HepG2 (cell line): ENCODE data around the gene ATG4B. TPM values are rescaled to one million over a fixed set of nuclear protein-coding genes. Genes with fewer than 3 reads are reported as not detected.

Experiments
- AGO1 ChIP-seq: fragments of 200-400 bp; formaldehyde crosslinking; IDR thresholded peaks from 2 replicates; pipeline ENCODE4 v1.6.1; 2017; ENCODE audit warnings: mild to moderate bottlenecking, low read depth, low read length, moderate library complexity; ENCODE audit not compliant: poor library complexity, severe bottlenecking
- ATAD3A ChIP-seq: sonication (generic); formaldehyde crosslinking; IDR thresholded peaks from 2 replicates; pipeline ENCODE4 v1.4.0; 2020; ENCODE audit warnings: missing genetic modification reagents
- ATF7 ChIP-seq, 2 experiments: fragments of 450-650 bp in 1 of 2; sonication (generic) in 1 of 2; formaldehyde crosslinking in 1 of 2; IDR thresholded peaks; 2 replicates each; pipeline versions ENCODE4 v1.4.0 to v1.6.1; 2016 to 2020; ENCODE audit warnings: antibody characterized with exemption in 1 of 2, mild to moderate bottlenecking in 1 of 2, missing genetic modification reagents in 1 of 2
- FOXA1 ChIP-seq, 2 experiments: fragments of 450-650 bp in 1 of 2; sonication (generic) in 1 of 2; formaldehyde crosslinking in 1 of 2; IDR thresholded peaks; 2 replicates each; pipeline versions ENCODE4 v1.4.0 to v1.6.1; 2016 to 2020; ENCODE audit warnings: missing genetic modification reagents in 1 of 2
- FOXK1 ChIP-seq: sonication (generic); formaldehyde crosslinking; IDR thresholded peaks from 2 replicates; pipeline ENCODE4 v1.4.0; 2020; ENCODE audit warnings: low read depth, missing genetic modification reagents, borderline replicate concordance
- HNF4G ChIP-seq, 2 experiments: sonication (generic) in 1 of 2; formaldehyde crosslinking in 1 of 2; IDR thresholded peaks; 2 replicates each; pipeline versions ENCODE4 v1.4.0 to v1.6.1; 2011 to 2020; ENCODE audit warnings: borderline replicate concordance in 2 of 2, low read depth in 2 of 2, mild to moderate bottlenecking in 2 of 2, low read length in 1 of 2, missing genetic modification reagents in 1 of 2, moderate library complexity in 1 of 2
- KLF16 ChIP-seq, 2 experiments: sonication (generic) in 1 of 2; formaldehyde crosslinking in 1 of 2; IDR thresholded peaks; 2 replicates each; pipeline versions ENCODE4 v1.6.1 to v1.8.0; 2016 to 2023; ENCODE audit warnings: missing genetic modification reagents in 2 of 2, missing compliant biosample characterization in 1 of 2
- MYC ChIP-seq: sonication (generic); formaldehyde crosslinking; IDR thresholded peaks from 2 replicates; pipeline ENCODE4 v1.9.0; 2021; ENCODE audit warnings: missing genetic modification reagents, borderline replicate concordance
- NCOR1 ChIP-seq: fragments of 200-600 bp; sonication (generic); IDR thresholded peaks from 2 replicates; pipeline ENCODE4 v1.7.0; 2017; ENCODE audit warnings: antibody characterized with exemption, low read length, borderline replicate concordance
- NPAS2 ChIP-seq: sonication (generic); formaldehyde crosslinking; IDR thresholded peaks from 2 replicates; pipeline ENCODE4 v1.8.0; 2022; ENCODE audit warnings: mild to moderate bottlenecking, missing genetic modification reagents, borderline replicate concordance
- RARA ChIP-seq: IDR thresholded peaks from 2 replicates; pipeline ENCODE4 v1.6.1; 2016; ENCODE audit warnings: missing genetic modification reagents, missing compliant biosample characterization
- RFX5 ChIP-seq: IDR thresholded peaks from 2 replicates; pipeline ENCODE4 v1.6.1; 2011; ENCODE audit warnings: low read depth, low read length, improper control_type of control experiment
- YEATS2 ChIP-seq: sonication (generic); formaldehyde crosslinking; IDR thresholded peaks from 2 replicates; pipeline ENCODE4 v1.4.0; 2020; ENCODE audit warnings: missing genetic modification reagents, borderline replicate concordance
- ZBTB21 ChIP-seq: sonication (generic); formaldehyde crosslinking; IDR thresholded peaks from 2 replicates; pipeline ENCODE4 v1.4.0; 2020; ENCODE audit warnings: missing genetic modification reagents
- ZNF720 ChIP-seq: sonication (generic); formaldehyde crosslinking; IDR thresholded peaks from 2 replicates; pipeline ENCODE4 v1.4.0; 2020; ENCODE audit warnings: missing genetic modification reagents
- ZNF75D ChIP-seq: sonication (generic); formaldehyde crosslinking; IDR thresholded peaks from 2 replicates; pipeline ENCODE4 v1.8.1; 2023; ENCODE audit warnings: missing genetic modification reagents, mild to moderate bottlenecking, borderline replicate concordance
- polyA plus RNA-seq, 8 experiments: library from polyadenylated mRNA; depleted of rRNA in 3 of 8; stranded (reverse) in 7 of 8; unstranded in 1 of 8; fragments of >200 nt; fragmentation: Illumina TruSeq in 4 of 8; extraction: Trizol in 4 of 8; gene quantifications; 2 replicates each; pipeline versions ENCODE4 v1.2.1 to v1.2.3, GENCODE V29; 2011 to 2016; ENCODE audit warnings: low read depth in 4 of 8, missing spikeins in 1 of 8, mixed read lengths in 1 of 8; ENCODE audit not compliant: insufficient read depth in 1 of 8
- total RNA-seq, 5 experiments: library from RNA; depleted of rRNA; stranded (reverse); fragments of >200 nt; fragmentation: Illumina TruSeq; extraction: Trizol; gene quantifications; 2 replicates each; pipeline ENCODE4 v1.2.3, GENCODE V29; 2016; ENCODE audit warnings: low read depth in 1 of 5
- TF ChIP-seq, protein P1 (sequence below): IDR thresholded peaks from 2 replicates; pipeline ENCODE4 v1.6.1; 2016; ENCODE audit warnings: low read depth, missing genetic modification reagents, missing compliant biosample characterization
- TF ChIP-seq, protein P2 (sequence below): sonication (generic); formaldehyde crosslinking; IDR thresholded peaks from 2 replicates; pipeline ENCODE4 v1.4.0; 2020; ENCODE audit warnings: missing genetic modification reagents
- TF ChIP-seq, protein P3 (sequence below): sonication (generic); formaldehyde crosslinking; IDR thresholded peaks from 2 replicates; pipeline ENCODE4 v1.4.0; 2020; ENCODE audit warnings: missing genetic modification reagents
- TF ChIP-seq, protein P4 (sequence below): sonication (generic); formaldehyde crosslinking; IDR thresholded peaks from 2 replicates; pipeline ENCODE4 v1.4.0; 2020; ENCODE audit warnings: mild to moderate bottlenecking, low read depth, missing genetic modification reagents

Gene ATG4B
- total and polyA plus RNA-seq, 2 of the 13 experiments (the other 11 are each of a cell fraction or from before 2014, with no cell fraction given): 95.5 to 239 TPM

DNA sequence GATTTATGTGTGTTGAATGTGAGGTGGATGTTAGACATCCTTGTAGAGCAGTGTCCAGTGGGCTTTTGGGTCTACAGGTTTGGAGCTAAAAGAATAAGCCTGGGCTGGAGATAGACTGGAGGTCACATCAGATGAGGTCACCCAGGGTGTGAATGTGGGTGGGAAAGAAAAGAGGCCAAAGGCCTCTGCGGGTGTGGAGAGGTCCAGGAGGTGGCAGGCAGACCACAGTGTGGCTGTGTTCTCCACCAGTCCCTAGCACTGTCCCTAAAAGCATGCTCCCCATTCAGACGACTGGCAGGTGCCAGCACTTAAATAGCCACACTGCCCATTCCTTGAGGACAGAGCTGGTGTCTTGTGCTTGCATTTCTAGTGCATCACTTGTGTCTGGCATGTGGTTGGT is 4.1 kb downstream of the ATG4B start (continued):
- TF ChIP-seq, protein P1, sequence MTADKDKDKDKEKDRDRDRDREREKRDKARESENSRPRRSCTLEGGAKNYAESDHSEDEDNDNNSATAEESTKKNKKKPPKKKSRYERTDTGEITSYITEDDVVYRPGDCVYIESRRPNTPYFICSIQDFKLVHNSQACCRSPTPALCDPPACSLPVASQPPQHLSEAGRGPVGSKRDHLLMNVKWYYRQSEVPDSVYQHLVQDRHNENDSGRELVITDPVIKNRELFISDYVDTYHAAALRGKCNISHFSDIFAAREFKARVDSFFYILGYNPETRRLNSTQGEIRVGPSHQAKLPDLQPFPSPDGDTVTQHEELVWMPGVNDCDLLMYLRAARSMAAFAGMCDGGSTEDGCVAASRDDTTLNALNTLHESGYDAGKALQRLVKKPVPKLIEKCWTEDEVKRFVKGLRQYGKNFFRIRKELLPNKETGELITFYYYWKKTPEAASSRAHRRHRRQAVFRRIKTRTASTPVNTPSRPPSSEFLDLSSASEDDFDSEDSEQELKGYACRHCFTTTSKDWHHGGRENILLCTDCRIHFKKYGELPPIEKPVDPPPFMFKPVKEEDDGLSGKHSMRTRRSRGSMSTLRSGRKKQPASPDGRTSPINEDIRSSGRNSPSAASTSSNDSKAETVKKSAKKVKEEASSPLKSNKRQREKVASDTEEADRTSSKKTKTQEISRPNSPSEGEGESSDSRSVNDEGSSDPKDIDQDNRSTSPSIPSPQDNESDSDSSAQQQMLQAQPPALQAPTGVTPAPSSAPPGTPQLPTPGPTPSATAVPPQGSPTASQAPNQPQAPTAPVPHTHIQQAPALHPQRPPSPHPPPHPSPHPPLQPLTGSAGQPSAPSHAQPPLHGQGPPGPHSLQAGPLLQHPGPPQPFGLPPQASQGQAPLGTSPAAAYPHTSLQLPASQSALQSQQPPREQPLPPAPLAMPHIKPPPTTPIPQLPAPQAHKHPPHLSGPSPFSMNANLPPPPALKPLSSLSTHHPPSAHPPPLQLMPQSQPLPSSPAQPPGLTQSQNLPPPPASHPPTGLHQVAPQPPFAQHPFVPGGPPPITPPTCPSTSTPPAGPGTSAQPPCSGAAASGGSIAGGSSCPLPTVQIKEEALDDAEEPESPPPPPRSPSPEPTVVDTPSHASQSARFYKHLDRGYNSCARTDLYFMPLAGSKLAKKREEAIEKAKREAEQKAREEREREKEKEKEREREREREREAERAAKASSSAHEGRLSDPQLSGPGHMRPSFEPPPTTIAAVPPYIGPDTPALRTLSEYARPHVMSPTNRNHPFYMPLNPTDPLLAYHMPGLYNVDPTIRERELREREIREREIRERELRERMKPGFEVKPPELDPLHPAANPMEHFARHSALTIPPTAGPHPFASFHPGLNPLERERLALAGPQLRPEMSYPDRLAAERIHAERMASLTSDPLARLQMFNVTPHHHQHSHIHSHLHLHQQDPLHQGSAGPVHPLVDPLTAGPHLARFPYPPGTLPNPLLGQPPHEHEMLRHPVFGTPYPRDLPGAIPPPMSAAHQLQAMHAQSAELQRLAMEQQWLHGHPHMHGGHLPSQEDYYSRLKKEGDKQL (CRISPR knock-in tag): no peak
- TF ChIP-seq HNF4G (IDR thresholded peaks at IDR 0.05; ENCODE audit: borderline replicate concordance, low read depth, low read length) (peak; percentile 32; the same call in 1 of the 2 replicates), HNF4G (CRISPR knock-in tag; IDR thresholded peaks at IDR 0.05; ENCODE audit: borderline replicate concordance, low read depth) (no peak; the same call in 1 of the 2 replicates), ZBTB21 (no peak), NPAS2 (CRISPR knock-in tag) (no peak), FOXA1 (IDR thresholded peaks at IDR 0.05) (no peak), FOXA1 (CRISPR knock-in tag; IDR thresholded peaks at IDR 0.05) (no peak), ZNF720 (no peak), YEATS2 (CRISPR knock-in tag) (no peak), FOXK1 (CRISPR knock-in tag) (no peak), ATAD3A (CRISPR knock-in tag) (no peak), KLF16 (CRISPR knock-in tag; IDR thresholded peaks at IDR 0.05) (no peak), NCOR1 (no peak), AGO1 (no peak), RARA (peak; percentile 73), RFX5 (no peak), ZNF75D (CRISPR knock-in tag) (no peak), MYC (CRISPR knock-in tag) (no peak), ATF7 (IDR thresholded peaks at IDR 0.05) (0 out of 2 replicates have a peak, but pooled peaks have one; percentile 11), ATF7 (CRISPR knock-in tag; IDR thresholded peaks at IDR 0.05) (0 out of 2 replicates have a peak, but pooled peaks have one; percentile 59)
- TF ChIP-seq, protein P2, sequence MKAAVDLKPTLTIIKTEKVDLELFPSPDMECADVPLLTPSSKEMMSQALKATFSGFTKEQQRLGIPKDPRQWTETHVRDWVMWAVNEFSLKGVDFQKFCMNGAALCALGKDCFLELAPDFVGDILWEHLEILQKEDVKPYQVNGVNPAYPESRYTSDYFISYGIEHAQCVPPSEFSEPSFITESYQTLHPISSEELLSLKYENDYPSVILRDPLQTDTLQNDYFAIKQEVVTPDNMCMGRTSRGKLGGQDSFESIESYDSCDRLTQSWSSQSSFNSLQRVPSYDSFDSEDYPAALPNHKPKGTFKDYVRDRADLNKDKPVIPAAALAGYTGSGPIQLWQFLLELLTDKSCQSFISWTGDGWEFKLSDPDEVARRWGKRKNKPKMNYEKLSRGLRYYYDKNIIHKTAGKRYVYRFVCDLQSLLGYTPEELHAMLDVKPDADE: no peak
- TF ChIP-seq, protein P3, sequence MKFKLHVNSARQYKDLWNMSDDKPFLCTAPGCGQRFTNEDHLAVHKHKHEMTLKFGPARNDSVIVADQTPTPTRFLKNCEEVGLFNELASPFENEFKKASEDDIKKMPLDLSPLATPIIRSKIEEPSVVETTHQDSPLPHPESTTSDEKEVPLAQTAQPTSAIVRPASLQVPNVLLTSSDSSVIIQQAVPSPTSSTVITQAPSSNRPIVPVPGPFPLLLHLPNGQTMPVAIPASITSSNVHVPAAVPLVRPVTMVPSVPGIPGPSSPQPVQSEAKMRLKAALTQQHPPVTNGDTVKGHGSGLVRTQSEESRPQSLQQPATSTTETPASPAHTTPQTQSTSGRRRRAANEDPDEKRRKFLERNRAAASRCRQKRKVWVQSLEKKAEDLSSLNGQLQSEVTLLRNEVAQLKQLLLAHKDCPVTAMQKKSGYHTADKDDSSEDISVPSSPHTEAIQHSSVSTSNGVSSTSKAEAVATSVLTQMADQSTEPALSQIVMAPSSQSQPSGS (CRISPR knock-in tag): peak; percentile 42; the same call in 1 of the 2 replicates
- TF ChIP-seq, protein P4, sequence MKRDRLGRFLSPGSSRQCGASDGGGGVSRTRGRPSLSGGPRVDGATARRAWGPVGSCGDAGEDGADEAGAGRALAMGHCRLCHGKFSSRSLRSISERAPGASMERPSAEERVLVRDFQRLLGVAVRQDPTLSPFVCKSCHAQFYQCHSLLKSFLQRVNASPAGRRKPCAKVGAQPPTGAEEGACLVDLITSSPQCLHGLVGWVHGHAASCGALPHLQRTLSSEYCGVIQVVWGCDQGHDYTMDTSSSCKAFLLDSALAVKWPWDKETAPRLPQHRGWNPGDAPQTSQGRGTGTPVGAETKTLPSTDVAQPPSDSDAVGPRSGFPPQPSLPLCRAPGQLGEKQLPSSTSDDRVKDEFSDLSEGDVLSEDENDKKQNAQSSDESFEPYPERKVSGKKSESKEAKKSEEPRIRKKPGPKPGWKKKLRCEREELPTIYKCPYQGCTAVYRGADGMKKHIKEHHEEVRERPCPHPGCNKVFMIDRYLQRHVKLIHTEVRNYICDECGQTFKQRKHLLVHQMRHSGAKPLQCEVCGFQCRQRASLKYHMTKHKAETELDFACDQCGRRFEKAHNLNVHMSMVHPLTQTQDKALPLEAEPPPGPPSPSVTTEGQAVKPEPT: no peak
